Adrenal gland (tissue), 12 donors: ENCODE data around the gene TBC1D22A. TPM values are rescaled to one million over a fixed set of nuclear protein-coding genes. Genes with fewer than 3 reads are reported as not detected.

Experiments used
- DNase-seq, 7 donors: peaks; one replicate each; pipeline ENCODE4 v3.0.0-alpha.2; 2019 to 2020
- H3K27ac ChIP-seq, 5 donors: fragments of 200-600 bp; sonication (generic) in 4 of 5; 1 replicate in 3 of 5; 2 replicates in 2 of 5; pipeline versions ENCODE4 v1.5.1 to v1.8.0; 2016 to 2020; ENCODE audit warnings: mild to moderate bottlenecking in 1 of 5
- H3K27me3 ChIP-seq: fragments of 200-600 bp; 2 replicates; pipeline ENCODE4 v1.8.0; 2021
- H3K36me3 ChIP-seq, 2 donors: fragments of 200-600 bp; replicated peaks in 1 of 2; 1 replicate in 1 of 2; 2 replicates in 1 of 2; pipeline versions ENCODE4 v1.5.1 to v1.8.0; 2018 to 2022
- H3K4me1 ChIP-seq, 2 donors: fragments of 200-600 bp; replicated peaks in 1 of 2; 1 replicate in 1 of 2; 2 replicates in 1 of 2; pipeline versions ENCODE4 v1.5.1 to v1.8.0; 2018 to 2021
- H3K4me3 ChIP-seq, 4 donors: fragments of 200-600 bp; sonication (generic) in 3 of 4; one replicate each; pipeline ENCODE4 v1.5.1; 2016 to 2018
- H3K9me3 ChIP-seq, 3 donors: fragments of 200-600 bp; sonication (generic) in 1 of 3; replicated peaks in 1 of 3; 1 replicate in 2 of 3; 2 replicates in 1 of 3; pipeline versions ENCODE4 v1.5.1 to v1.8.0; 2016 to 2021
- POLR2A ChIP-seq, 2 donors: fragments of 450-650 bp; IDR thresholded peaks; one replicate each; pipeline ENCODE4 v1.6.1; 2017; ENCODE audit warnings: antibody characterized with exemption in 2 of 2, mild to moderate bottlenecking in 2 of 2, moderate library complexity in 1 of 2
- WGBS, 4 donors: extraction: QIAGEN DNeasy Blood & Tissue Kit in 2 of 4; methylation state at CpG; one replicate each; pipeline versions ENCODE4 v1.1.5 to v1.1.7; 2013 to 2017; 5-methylcytosine and 5-hydroxymethylcytosine counted together
- intact Hi-C, 2 donors: fragments of 100-400 bp; cut with DNase I; formaldehyde crosslinking; loops; one replicate each; pipeline versions ENCODE4 v1.14.1 to v1.15.0; 2022 to 2023
- polyA plus RNA-seq, 3 donors: library from polyadenylated mRNA; stranded (reverse); fragments of 200-250 nt in 2 of 3; fragments of 350-450 nt in 1 of 3; fragmentation: Illumina TruSeq in 1 of 3; extraction: RNeasy Lipid Tissue Mini Kit (QIAGEN cat#74804) in 1 of 3; gene quantifications; one replicate each; pipeline ENCODE4 v1.2.3, GENCODE V29; 2013 to 2014
- total RNA-seq, 9 donors: library from RNA; depleted of rRNA in 4 of 9; stranded (reverse); fragments of >200 nt in 4 of 9; fragments of 120-200 nt in 1 of 9; fragmentation: NEBNext Ultra II Directional in 1 of 9; extraction: Animal tissue kit (Norgen Biotek cat#: 25700) in 1 of 9; gene quantifications; one replicate each; pipeline versions ENCODE4 v1.1.0 to v1.2.4, GENCODE V29; 2013 to 2023
- TF ChIP-seq, protein P1 (sequence below), 6 experiments: fragments of 450-650 bp in 4 of 6; fragments of 200-600 bp in 2 of 6; sonication (generic) in 1 of 6; IDR thresholded peaks; 1 replicate in 5 of 6; 2 replicates in 1 of 6; pipeline versions ENCODE4 v1.5.1 to v1.8.0; 2016 to 2021; ENCODE audit warnings: antibody characterized with exemption in 6 of 6, mild to moderate bottlenecking in 2 of 6, moderate library complexity in 1 of 6
- donor health status: healthy with polysubstance abuse.
- donor health status: Bipolar disorder and iron deficiency.
- donor health status: DM: yes; HTN: yes; CAD: no.
- donor health status: DM: no; HTN: no; CAD: no.
- donor health status: DM: no; HTN: no; CAD: no.
- donor health status: DM: yes; HTN: yes; CAD: no.

The TBC1D22A gene
- total and polyA plus RNA-seq, 12 donors: 11.5 to 44.2 (median 28.1) TPM

- Histone ChIP-seq H3K4me3 (no peak overlapping the region), H3K27ac (no peak overlapping the region), H3K27me3 (no peaks in the 10 kb centered on the region), H3K9me3 (no peaks in the 10 kb centered on the region), H3K36me3 (no peaks in the 10 kb centered on the region), H3K4me1 (no peaks in the 10 kb centered on the region)
- intact Hi-C loops: no loop called here
- WGBS, 4 donors: 81 to 94% (median 90%) methylated on average over 11 of the region's 11 CpGs
- DNase-seq: no peak
- no peak for TF ChIP-seq POLR2A (IDR thresholded peaks at IDR 0.05)
- TF ChIP-seq, protein P1, sequence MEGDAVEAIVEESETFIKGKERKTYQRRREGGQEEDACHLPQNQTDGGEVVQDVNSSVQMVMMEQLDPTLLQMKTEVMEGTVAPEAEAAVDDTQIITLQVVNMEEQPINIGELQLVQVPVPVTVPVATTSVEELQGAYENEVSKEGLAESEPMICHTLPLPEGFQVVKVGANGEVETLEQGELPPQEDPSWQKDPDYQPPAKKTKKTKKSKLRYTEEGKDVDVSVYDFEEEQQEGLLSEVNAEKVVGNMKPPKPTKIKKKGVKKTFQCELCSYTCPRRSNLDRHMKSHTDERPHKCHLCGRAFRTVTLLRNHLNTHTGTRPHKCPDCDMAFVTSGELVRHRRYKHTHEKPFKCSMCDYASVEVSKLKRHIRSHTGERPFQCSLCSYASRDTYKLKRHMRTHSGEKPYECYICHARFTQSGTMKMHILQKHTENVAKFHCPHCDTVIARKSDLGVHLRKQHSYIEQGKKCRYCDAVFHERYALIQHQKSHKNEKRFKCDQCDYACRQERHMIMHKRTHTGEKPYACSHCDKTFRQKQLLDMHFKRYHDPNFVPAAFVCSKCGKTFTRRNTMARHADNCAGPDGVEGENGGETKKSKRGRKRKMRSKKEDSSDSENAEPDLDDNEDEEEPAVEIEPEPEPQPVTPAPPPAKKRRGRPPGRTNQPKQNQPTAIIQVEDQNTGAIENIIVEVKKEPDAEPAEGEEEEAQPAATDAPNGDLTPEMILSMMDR (IDR thresholded peaks at IDR 0.05): no peak
Observed at GRCh38 chr22:47146391-47146790, 383.9 kb downstream of the TBC1D22A start.

- H3K27ac ChIP-seq: no peak overlapping the region
- H3K36me3 ChIP-seq: no peaks in the 10 kb centered on the region
- no peaks in the 10 kb centered on the region for H3K4me1 ChIP-seq
- H3K9me3 ChIP-seq: no peaks in the 10 kb centered on the region
- no peak for DNase-seq
- H3K4me3 ChIP-seq: no peak overlapping the region
- intact Hi-C loops: no loop called here
- TF ChIP-seq, protein P1 (IDR thresholded peaks at IDR 0.05): no peak
- no peak for TF ChIP-seq POLR2A (IDR thresholded peaks at IDR 0.05)
- WGBS, 4 donors: 94 to 98% (median 96%) methylated on average over 10 to 16 of the region's 16 CpGs
- H3K27me3 ChIP-seq: no peaks in the 10 kb centered on the region
Observed at GRCh38 chr22:47146941-47147340, 384.5 kb downstream of the TBC1D22A start.

- TF ChIP-seq POLR2A (IDR thresholded peaks at IDR 0.05): no peak
- TF ChIP-seq, protein P1 (IDR thresholded peaks at IDR 0.05): no peak
- WGBS, 4 donors: 95 to 100% (median 96%) methylated on average over 5 to 13 of the region's 13 CpGs
- intact Hi-C loops: no loop called here
Observed at GRCh38 chr22:47147572-47147971, 385.1 kb downstream of the TBC1D22A start.

GRCh38 chr22:47148510-47148909, 386.1 kb downstream of the TBC1D22A start:
- Histone ChIP-seq H3K36me3 (no peaks in the 10 kb centered on the region), H3K4me3 (no peak overlapping the region), H3K27me3 (no peaks in the 10 kb centered on the region), H3K27ac (no peak overlapping the region), H3K9me3 (no peaks in the 10 kb centered on the region), H3K4me1 (no peaks in the 10 kb centered on the region)
- WGBS, 4 donors: 77 to 92% (median 86%) methylated on average over 3 of the region's 3 CpGs
- no peak for DNase-seq
- intact Hi-C loops: no loop called here
- no peak for TF ChIP-seq POLR2A (IDR thresholded peaks at IDR 0.05)
- TF ChIP-seq, protein P1 (IDR thresholded peaks at IDR 0.05): no peak

More at GRCh38 chr22:47147572-47147971, 385.1 kb downstream of the TBC1D22A start:
- no peak overlapping the region for H3K4me3 ChIP-seq
- no peaks in the 10 kb centered on the region for H3K4me1 ChIP-seq
- H3K9me3 ChIP-seq: no peaks in the 10 kb centered on the region
- no peak for DNase-seq
- H3K36me3 ChIP-seq: no peaks in the 10 kb centered on the region
- H3K27me3 ChIP-seq: no peaks in the 10 kb centered on the region
- H3K27ac ChIP-seq: no peak overlapping the region
